Lung (tissue), 12 donors: ENCODE measurements around the gene TOGARAM2. TPM values are rescaled to one million over a fixed set of nuclear protein-coding genes. Genes with fewer than 3 reads are reported as not detected.

Source experiments
- ATAC-seq: fragments of 200-7000 bp; cut with Tn5 transposase; one replicate; pipeline ENCODE4 v1.9.1; 2020; ENCODE audit warnings: moderate number of reproducible peaks; ENCODE audit not compliant: insufficient read depth, low FRiP score
- DNase-seq, 3 donors: peaks; one replicate each; pipeline ENCODE4 v3.0.0-alpha.2; 2013 to 2017
- H3K27ac ChIP-seq, 2 donors: one replicate each; pipeline ENCODE4 v1.5.1; 2013; ENCODE audit warnings: mild to moderate bottlenecking in 2 of 2, moderate library complexity in 2 of 2, control low read depth in 1 of 2, inconsistent platforms in 1 of 2, low read depth in 1 of 2, low read length in 1 of 2
- H3K27me3 ChIP-seq, 3 donors: one replicate each; pipeline ENCODE4 v1.5.1; 2013; ENCODE audit warnings: low read length in 2 of 3; ENCODE audit not compliant: control insufficient read depth in 3 of 3, insufficient read depth in 3 of 3
- H3K36me3 ChIP-seq, 4 donors: one replicate each; pipeline ENCODE4 v1.5.1; 2013; ENCODE audit warnings: low read length in 4 of 4, mild to moderate bottlenecking in 1 of 4, moderate library complexity in 1 of 4; ENCODE audit not compliant: control insufficient read depth in 4 of 4, insufficient read depth in 4 of 4
- H3K4me1 ChIP-seq, 5 donors: one replicate each; pipeline ENCODE4 v1.5.1; 2013; ENCODE audit warnings: low read length in 5 of 5, mild to moderate bottlenecking in 2 of 5, moderate library complexity in 1 of 5; ENCODE audit not compliant: control insufficient read depth in 5 of 5, insufficient read depth in 5 of 5
- H3K4me3 ChIP-seq: one replicate; pipeline ENCODE4 v1.5.1; 2013; ENCODE audit warnings: mild to moderate bottlenecking, control low read depth, moderate library complexity
- H3K9ac ChIP-seq, 2 donors: one replicate each; pipeline ENCODE4 v1.5.1; 2013; ENCODE audit warnings: low read length in 2 of 2, control low read depth in 1 of 2; ENCODE audit not compliant: insufficient read depth in 1 of 2
- H3K9me3 ChIP-seq, 4 donors: one replicate each; pipeline ENCODE4 v1.5.1; 2013; ENCODE audit warnings: low read length in 3 of 4, mild to moderate bottlenecking in 1 of 4, moderate library complexity in 1 of 4; ENCODE audit not compliant: control insufficient read depth in 4 of 4, insufficient read depth in 3 of 4
- CTCF ChIP-seq: IDR thresholded peaks from 2 replicates; pipeline ENCODE4 v1.5.1; 2012; ENCODE audit warnings: mild to moderate bottlenecking; ENCODE audit errors: control extremely low read depth, extremely low read depth
- WGBS, 2 donors: extraction: QIAGEN DNeasy Blood & Tissue Kit; methylation state at CpG; one replicate each; pipeline ENCODE4 v1.1.7; 2013; 5-methylcytosine and 5-hydroxymethylcytosine counted together
- polyA plus RNA-seq, 2 donors: library from polyadenylated mRNA; stranded (reverse); fragments of 200-250 nt; gene quantifications; one replicate each; pipeline ENCODE4 v1.2.1, GENCODE V29; 2013
- total RNA-seq, 2 donors: library from RNA; depleted of rRNA in 1 of 2; stranded (reverse); fragments of >200 nt in 1 of 2; gene quantifications; one replicate each; pipeline ENCODE4 v1.2.1, GENCODE V29; 2014 to 2021
- donor health status: control.
- donor health status: control.
- donor health status: Bipolar disorder and iron deficiency.
- donor health status: healthy.
- donor health status: DM: yes; HTN: yes; CAD: no.

TOGARAM2 gene
- total and polyA plus RNA-seq, 4 donors, result 7.0 to 19.8 (median 8.6) TPM

- no peaks in the 10 kb centered on the region for H3K36me3 ChIP-seq
- H3K27me3 ChIP-seq, result no peaks in the 10 kb centered on the region
- H3K4me3 ChIP-seq, result no peak overlapping the region
- 63 to 67% methylated on average over 9 of the region's 9 CpGs for WGBS, 2 donors
- DNase-seq, result peak; percentile 78 to 85 (median 82)
- H3K27ac ChIP-seq, result no peak overlapping the region
- peak; percentile 5 for ATAC-seq
- H3K4me1 ChIP-seq, result peaks cover 0 to 5% (median 0%) of the 10 kb centered on the region in 5 donors
- H3K9me3 ChIP-seq, result no peaks in the 10 kb centered on the region
- no peak for TF ChIP-seq CTCF
- H3K9ac ChIP-seq, result no peak overlapping the region
These were observed 61.5 kb downstream of the TOGARAM2 start for GRCh38 chr2:29042561-29043075.

- no peak for ATAC-seq
- 89 to 95% methylated on average over 4 of the region's 4 CpGs for whole genome bisulfite sequencing, 2 donors
These were observed 63.4 kb downstream of the TOGARAM2 start for GRCh38 chr2:29044459-29044858.

GRCh38 chr2:29046321-29046720 is 65.2 kb downstream of the TOGARAM2 start:
- H3K9ac ChIP-seq, result no peak overlapping the region
- DNase-seq, result no peak
- H3K4me1 ChIP-seq, result no peaks in the 10 kb centered on the region
- no peak for ATAC-seq
- H3K36me3 ChIP-seq, result no peaks in the 10 kb centered on the region
- no peak for TF ChIP-seq CTCF
- WGBS, 2 donors, result 94 to 97% methylated on average over 2 of the region's 2 CpGs
- no peaks in the 10 kb centered on the region for H3K27me3 ChIP-seq
- H3K9me3 ChIP-seq, result no peaks in the 10 kb centered on the region
- H3K4me3 ChIP-seq, result no peak overlapping the region
- H3K27ac ChIP-seq, result no peak overlapping the region

More at GRCh38 chr2:29044459-29044858, 63.4 kb downstream of the TOGARAM2 start:
- Histone ChIP-seq H3K9me3 (no peaks in the 10 kb centered on the region), H3K27me3 (no peaks in the 10 kb centered on the region), H3K36me3 (no peaks in the 10 kb centered on the region), H3K27ac (no peak overlapping the region), H3K4me3 (no peak overlapping the region), H3K4me1 (peaks cover 0 to 5% (median 0%) of the 10 kb centered on the region in 5 donors), H3K9ac (no peak overlapping the region)
- no peak for DNase-seq
- TF ChIP-seq CTCF, result no peak
